K562 (cell line): ENCODE measurements around the gene SGPP1. TPM values are rescaled to one million over a fixed set of nuclear protein-coding genes. Genes with fewer than 3 reads are reported as not detected.

Source experiments
- ARID1B ChIP-seq: fragments of 450-650 bp; IDR thresholded peaks from 2 replicates; pipeline ENCODE4 v1.6.1; 2016; ENCODE audit warnings: antibody characterized with exemption, mild to moderate bottlenecking, inconsistent platforms
- BHLHE40 ChIP-seq: IDR thresholded peaks from 2 replicates; pipeline ENCODE4 v1.6.1; 2011; ENCODE audit warnings: low read length, improper control_type of control experiment
- CEBPG ChIP-seq, 3 experiments: fragments of 200-800 bp in 1 of 3; sonication (Bioruptor generic) in 1 of 3; sonication (generic) in 1 of 3; formaldehyde crosslinking in 1 of 3; IDR thresholded peaks in 2 of 3; conservative IDR thresholded peaks in 1 of 3; 2 replicates each; pipeline versions ENCODE4 v1.6.1 to v1.8.0; 2016 to 2022; ENCODE audit warnings: missing compliant biosample characterization in 2 of 3, missing genetic modification characterization in 2 of 3, mild to moderate bottlenecking in 1 of 3, missing genetic modification reagents in 1 of 3
- ETV5 ChIP-seq: sonication (generic); formaldehyde crosslinking; IDR thresholded peaks from 2 replicates; pipeline ENCODE4 v1.4.0; 2020; ENCODE audit warnings: low read depth, mild to moderate bottlenecking, missing genetic modification reagents
- FOS ChIP-seq: IDR thresholded peaks from 3 replicates; pipeline ENCODE4 v1.6.1; 2011; ENCODE audit not compliant: insufficient read length; ENCODE audit errors: extremely low read depth
- FOXJ3 ChIP-seq: sonication (generic); formaldehyde crosslinking; IDR thresholded peaks from 2 replicates; pipeline ENCODE4 v1.4.0; 2020; ENCODE audit warnings: mild to moderate bottlenecking, missing genetic modification reagents
- FOXK1 ChIP-seq: sonication (generic); formaldehyde crosslinking; IDR thresholded peaks from 2 replicates; pipeline ENCODE4 v1.8.0; 2022; ENCODE audit warnings: missing genetic modification reagents, mild to moderate bottlenecking, borderline replicate concordance
- FOXM1 ChIP-seq, 2 experiments: fragments of 450-650 bp in 1 of 2; sonication (generic) in 1 of 2; formaldehyde crosslinking in 1 of 2; IDR thresholded peaks; 2 replicates each; pipeline versions ENCODE4 v1.6.1 to v1.9.0; 2017 to 2022; ENCODE audit warnings: low read depth in 2 of 2, mild to moderate bottlenecking in 2 of 2, missing genetic modification reagents in 1 of 2, moderate library complexity in 1 of 2
- FOXP4 ChIP-seq: sonication (generic); formaldehyde crosslinking; IDR thresholded peaks from 2 replicates; pipeline ENCODE4 v1.8.0; 2022; ENCODE audit warnings: mild to moderate bottlenecking, missing genetic modification reagents, borderline replicate concordance
- GABPB1 ChIP-seq: sonication (generic); formaldehyde crosslinking; IDR thresholded peaks from 2 replicates; pipeline ENCODE4 v1.8.0; 2022; ENCODE audit warnings: mild to moderate bottlenecking, missing genetic modification reagents
- GATAD2B ChIP-seq: fragments of 450-650 bp; IDR thresholded peaks from 2 replicates; pipeline ENCODE4 v1.6.1; 2017; ENCODE audit warnings: mild to moderate bottlenecking, borderline replicate concordance
- ZNF274 ChIP-seq: IDR thresholded peaks from 2 replicates; pipeline ENCODE4 v1.6.1; 2011; ENCODE audit warnings: low read depth, mild to moderate bottlenecking, low read length, moderate library complexity, borderline replicate concordance
- ZZZ3 ChIP-seq: fragments of 450-650 bp; IDR thresholded peaks from 2 replicates; pipeline ENCODE4 v1.6.1; 2016; ENCODE audit warnings: antibody characterized with exemption, mild to moderate bottlenecking, moderate library complexity
- polyA plus RNA-seq, 8 experiments: library from polyadenylated mRNA; depleted of rRNA in 4 of 8; stranded (reverse) in 5 of 8; unstranded in 3 of 8; fragments of >200 nt; fragmentation: Nextera tagmentation in 2 of 8; fragmentation: Illumina TruSeq in 1 of 8; extraction: Ambion mirVana in 2 of 8; extraction: Trizol in 1 of 8; gene quantifications; 2 replicates each; pipeline versions ENCODE4 v1.2.1 to v1.2.3, GENCODE V29; 2011 to 2014; ENCODE audit warnings: inconsistent platforms in 1 of 8, missing spikeins in 1 of 8
- total RNA-seq, 7 experiments: library from RNA; depleted of rRNA in 6 of 7; stranded (reverse); fragments of >200 nt in 6 of 7; fragmentation: Illumina TruSeq in 2 of 7; extraction: Trizol in 2 of 7; gene quantifications; 2 replicates each; pipeline versions ENCODE4 v1.2.1 to v1.2.3, GENCODE V29; 2011 to 2021; ENCODE audit warnings: low replicate concordance in 1 of 7
- TF ChIP-seq, protein P1 (sequence below): fragments of 250-450 bp; sonication (Bioruptor Pico); IDR thresholded peaks from 2 replicates; pipeline ENCODE4 v1.5.0; 2020; ENCODE audit warnings: mild to moderate bottlenecking
- TF ChIP-seq, protein P2 (sequence below): fragments of 450-650 bp; IDR thresholded peaks from 2 replicates; pipeline ENCODE4 v1.6.1; 2016; ENCODE audit warnings: low read depth, mild to moderate bottlenecking, moderate library complexity

SGPP1 gene
- total and polyA plus RNA-seq, 9 of the 15 experiments (the other 6 are each of a cell fraction or from before 2014, with no cell fraction given): 2.2 to 7.3 (median 5.6) TPM

- no peak for TF ChIP-seq FOXM1 (IDR thresholded peaks at IDR 0.05; ENCODE audit: low read depth)
- no peak for TF ChIP-seq FOXM1 (CRISPR knock-in tag; IDR thresholded peaks at IDR 0.05; ENCODE audit: low read depth)
- no peak for TF ChIP-seq GABPB1
- TF ChIP-seq, protein P1, sequence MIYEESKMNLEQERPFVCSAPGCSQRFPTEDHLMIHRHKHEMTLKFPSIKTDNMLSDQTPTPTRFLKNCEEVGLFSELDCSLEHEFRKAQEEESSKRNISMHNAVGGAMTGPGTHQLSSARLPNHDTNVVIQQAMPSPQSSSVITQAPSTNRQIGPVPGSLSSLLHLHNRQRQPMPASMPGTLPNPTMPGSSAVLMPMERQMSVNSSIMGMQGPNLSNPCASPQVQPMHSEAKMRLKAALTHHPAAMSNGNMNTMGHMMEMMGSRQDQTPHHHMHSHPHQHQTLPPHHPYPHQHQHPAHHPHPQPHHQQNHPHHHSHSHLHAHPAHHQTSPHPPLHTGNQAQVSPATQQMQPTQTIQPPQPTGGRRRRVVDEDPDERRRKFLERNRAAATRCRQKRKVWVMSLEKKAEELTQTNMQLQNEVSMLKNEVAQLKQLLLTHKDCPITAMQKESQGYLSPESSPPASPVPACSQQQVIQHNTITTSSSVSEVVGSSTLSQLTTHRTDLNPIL: no peak
- TF ChIP-seq GATAD2B: 0 out of 2 replicates have a peak, but pooled peaks have one; percentile 62
- no peak for TF ChIP-seq ZNF274
- TF ChIP-seq ZZZ3: no peak
- 0 out of 2 replicates have a peak, but pooled peaks have one; percentile 21 for TF ChIP-seq ARID1B
- TF ChIP-seq FOS: no peak
- TF ChIP-seq, protein P2, sequence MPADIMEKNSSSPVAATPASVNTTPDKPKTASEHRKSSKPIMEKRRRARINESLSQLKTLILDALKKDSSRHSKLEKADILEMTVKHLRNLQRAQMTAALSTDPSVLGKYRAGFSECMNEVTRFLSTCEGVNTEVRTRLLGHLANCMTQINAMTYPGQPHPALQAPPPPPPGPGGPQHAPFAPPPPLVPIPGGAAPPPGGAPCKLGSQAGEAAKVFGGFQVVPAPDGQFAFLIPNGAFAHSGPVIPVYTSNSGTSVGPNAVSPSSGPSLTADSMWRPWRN: no peak
- no peak for TF ChIP-seq BHLHE40
- TF ChIP-seq FOXJ3 (CRISPR knock-in tag): no peak
- TF ChIP-seq ETV5 (CRISPR knock-in tag): no peak
- no peak for TF ChIP-seq FOXK1 (CRISPR knock-in tag)
- no peak for TF ChIP-seq FOXP4 (CRISPR knock-in tag)
- TF ChIP-seq CEBPG (CRISPR knock-in tag; IDR thresholded peaks at IDR 0.05): no peak
- TF ChIP-seq CEBPG (tag; conservative IDR thresholded peaks at IDR 0.05 in 1 of 2, IDR thresholded peaks at IDR 0.05 in 1 of 2): 0 out of 4 replicates have a peak, but pooled peaks of 1 of the 2 experiments have one; percentile 6
Observed at GRCh38 chr14:63726499-63726898, 1.4 kb downstream of the SGPP1 start (continued).
